PC-9 (cell line): Measurements from ENCODE around the gene OTOP1. TPM values are rescaled to one million over a fixed set of nuclear protein-coding genes. Genes with fewer than 3 reads are reported as not detected.

Source experiments
- BruUV-seq: library from RNA; stranded (reverse); fragments of 400-500 nt; replicated peaks from 2 replicates; lab custom pipeline; 2021; lab: Mats Ljungman, UMichigan
- CTCF ChIA-PET: fragments of 300-600 bp; sonication (Branson Sonifier 250); formaldehyde crosslinking; loops from one replicate; lab custom pipeline; 2022; ENCODE audit warnings: antibody characterized with exemption; lab: Charles Lee
- POLR2A ChIA-PET: fragments of 300-600 bp; sonication (Branson Sonifier 250); formaldehyde crosslinking; loops from one replicate; lab custom pipeline; 2022; ENCODE audit warnings: antibody characterized with exemption; ENCODE audit not compliant: unreplicated experiment; lab: Charles Lee
- DNase-seq, 2 experiments: peaks; one replicate each; pipeline versions ENCODE4 v3.0.0 to v3.0.0-alpha.2; 2015 to 2022; ENCODE audit warnings: mixed read lengths in 1 of 2
- H2AFZ ChIP-seq: fragments of 200-600 bp; sonication (generic); 2 replicates; pipeline ENCODE4 v1.8.1; 2017; ENCODE audit warnings: antibody characterized with exemption
- H3F3A ChIP-seq: fragments of 200-600 bp; sonication (generic); 2 replicates; pipeline ENCODE4 v1.8.1; 2017; ENCODE audit warnings: antibody characterized with exemption, mild to moderate bottlenecking, low read depth; ENCODE audit not compliant: insufficient read depth
- H3K27ac ChIP-seq: fragments of 200-600 bp; sonication (generic); 2 replicates; pipeline ENCODE4 v1.6.1; 2016; ENCODE audit warnings: mixed run types
- H3K27me3 ChIP-seq: fragments of 200-600 bp; sonication (generic); 2 replicates; pipeline ENCODE4 v1.6.1; 2016; ENCODE audit warnings: low read depth, mixed run types; ENCODE audit not compliant: insufficient read depth
- H3K36me3 ChIP-seq: fragments of 200-600 bp; sonication (generic); 2 replicates; pipeline ENCODE4 v1.6.1; 2016; ENCODE audit warnings: low read depth, mixed run types
- H3K4me1 ChIP-seq: fragments of 200-600 bp; sonication (generic); replicated peaks from 2 replicates; pipeline ENCODE4 v1.6.1; 2016; ENCODE audit warnings: mixed run types; ENCODE audit not compliant: insufficient read depth
- H3K4me2 ChIP-seq: fragments of 200-600 bp; sonication (generic); 2 replicates; pipeline ENCODE4 v1.6.1; 2017; ENCODE audit warnings: mixed run types
- H3K4me3 ChIP-seq: fragments of 200-600 bp; sonication (generic); 2 replicates; pipeline ENCODE4 v1.6.1; 2016; ENCODE audit warnings: mixed run types
- H3K79me2 ChIP-seq: fragments of 200-600 bp; sonication (generic); 2 replicates; pipeline ENCODE4 v1.6.1; 2017; ENCODE audit warnings: low read depth, mixed run types
- H3K9me2 ChIP-seq: fragments of 200-600 bp; sonication (generic); 2 replicates; pipeline ENCODE4 v1.8.1; 2017; ENCODE audit warnings: mild to moderate bottlenecking; ENCODE audit not compliant: insufficient read depth
- H3K9me3 ChIP-seq: fragments of 200-600 bp; sonication (generic); 2 replicates; pipeline ENCODE4 v1.8.1; 2016; ENCODE audit warnings: low read depth; ENCODE audit not compliant: insufficient read depth
- H4K20me1 ChIP-seq: fragments of 200-600 bp; sonication (generic); 2 replicates; pipeline ENCODE4 v1.8.1; 2017; ENCODE audit not compliant: insufficient read depth
- EZH2 ChIP-seq: fragments of 200-600 bp; sonication (generic); IDR thresholded peaks from 2 replicates; pipeline ENCODE4 v1.8.0; 2017; ENCODE audit warnings: antibody characterized with exemption, low read depth
- intact Hi-C: fragments of 100-400 bp; cut with micrococcal nuclease; formaldehyde crosslinking; loops from one replicate; pipeline ENCODE4 v1.10.0; 2022; ENCODE audit not compliant: unreplicated experiment
- total RNA-seq: library from RNA; stranded (reverse); gene quantifications from 2 replicates; pipeline ENCODE4 v1.2.3, GENCODE V29; 2021
- TF ChIP-seq, protein P1 (sequence below): fragments of 200-600 bp; sonication (generic); conservative IDR thresholded peaks from 2 replicates; pipeline ENCODE4 v1.6.1; 2017; ENCODE audit warnings: mixed run types, antibody characterized with exemption, mild to moderate bottlenecking, moderate library complexity

The OTOP1 gene
- total RNA-seq, 1 experiment from 2014 or later: not detected

DNA sequence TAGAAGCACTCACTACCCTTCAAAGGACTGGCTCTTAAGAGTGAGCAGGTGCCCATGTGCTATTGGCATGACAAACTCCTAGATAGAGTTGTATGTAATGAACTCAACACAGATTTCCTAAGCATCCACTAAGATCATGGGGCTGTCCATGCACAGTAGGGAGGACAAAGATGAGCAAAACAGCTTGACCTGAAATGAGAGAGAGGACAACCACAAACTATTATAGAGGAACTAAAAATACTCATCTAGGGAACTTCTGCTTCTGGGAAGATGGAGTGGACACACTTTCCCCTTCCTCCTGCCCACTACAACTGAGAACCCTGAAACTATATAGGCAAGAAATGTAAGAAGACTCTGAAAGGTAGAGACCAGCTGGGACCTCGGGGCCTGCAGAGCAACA is 42.0 kb upstream of the OTOP1 start:
- Histone ChIP-seq H3K27me3 (no peaks in the 10 kb centered on the region), H4K20me1 (no peaks in the 10 kb centered on the region), H3K79me2 (no peaks in the 10 kb centered on the region), H3K36me3 (no peaks in the 10 kb centered on the region), H3K9me3 (no peaks in the 10 kb centered on the region), H2AFZ (no peak overlapping the region), H3K27ac (no peak overlapping the region), H3F3A (no peaks in the 10 kb centered on the region), H3K4me1 (no peaks in the 10 kb centered on the region), H3K9me2 (no peaks in the 10 kb centered on the region), H3K4me3 (no peak overlapping the region), H3K4me2 (no peak overlapping the region)
- intact Hi-C loops: no loop called here
- DNase-seq: no peak
- CTCF ChIA-PET: no interaction called here
- POLR2A ChIA-PET: no interaction called here
- no TSS peak for BruUV-seq
- no peak for TF ChIP-seq EZH2
- TF ChIP-seq, protein P1, sequence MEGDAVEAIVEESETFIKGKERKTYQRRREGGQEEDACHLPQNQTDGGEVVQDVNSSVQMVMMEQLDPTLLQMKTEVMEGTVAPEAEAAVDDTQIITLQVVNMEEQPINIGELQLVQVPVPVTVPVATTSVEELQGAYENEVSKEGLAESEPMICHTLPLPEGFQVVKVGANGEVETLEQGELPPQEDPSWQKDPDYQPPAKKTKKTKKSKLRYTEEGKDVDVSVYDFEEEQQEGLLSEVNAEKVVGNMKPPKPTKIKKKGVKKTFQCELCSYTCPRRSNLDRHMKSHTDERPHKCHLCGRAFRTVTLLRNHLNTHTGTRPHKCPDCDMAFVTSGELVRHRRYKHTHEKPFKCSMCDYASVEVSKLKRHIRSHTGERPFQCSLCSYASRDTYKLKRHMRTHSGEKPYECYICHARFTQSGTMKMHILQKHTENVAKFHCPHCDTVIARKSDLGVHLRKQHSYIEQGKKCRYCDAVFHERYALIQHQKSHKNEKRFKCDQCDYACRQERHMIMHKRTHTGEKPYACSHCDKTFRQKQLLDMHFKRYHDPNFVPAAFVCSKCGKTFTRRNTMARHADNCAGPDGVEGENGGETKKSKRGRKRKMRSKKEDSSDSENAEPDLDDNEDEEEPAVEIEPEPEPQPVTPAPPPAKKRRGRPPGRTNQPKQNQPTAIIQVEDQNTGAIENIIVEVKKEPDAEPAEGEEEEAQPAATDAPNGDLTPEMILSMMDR: no peak

DNA sequence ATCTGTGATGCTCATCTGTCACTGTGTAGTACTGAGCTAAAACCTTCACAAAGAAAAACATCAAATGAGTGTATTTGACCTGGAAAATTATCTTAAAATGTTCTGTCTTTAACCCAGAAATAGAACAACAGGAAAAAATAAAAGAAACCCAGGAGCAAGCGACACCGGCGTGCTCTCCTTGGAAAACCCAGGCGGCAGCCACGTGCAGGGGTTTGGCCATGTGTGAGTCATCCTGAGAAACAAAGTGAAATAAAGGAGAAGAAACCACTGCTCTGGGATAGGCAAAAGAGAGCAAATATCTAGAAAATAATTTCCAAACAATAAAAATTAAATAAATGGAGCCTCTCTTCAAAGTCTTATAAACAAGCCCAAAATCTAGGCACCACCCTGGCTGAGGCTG is 41.3 kb upstream of the OTOP1 start:
- H3K27me3 ChIP-seq: no peaks in the 10 kb centered on the region
- H2AFZ ChIP-seq: no peak overlapping the region
- H4K20me1 ChIP-seq: no peaks in the 10 kb centered on the region
- BruUV-seq: no TSS peak
- H3K36me3 ChIP-seq: no peaks in the 10 kb centered on the region
- H3K4me3 ChIP-seq: no peak overlapping the region
- no peaks in the 10 kb centered on the region for H3K4me1 ChIP-seq
- intact Hi-C loops: no loop called here
- no peaks in the 10 kb centered on the region for H3K9me3 ChIP-seq
- no peak overlapping the region for H3K4me2 ChIP-seq
- CTCF ChIA-PET: no interaction called here
- H3K79me2 ChIP-seq: no peaks in the 10 kb centered on the region
- POLR2A ChIA-PET: no interaction called here
- H3F3A ChIP-seq: no peaks in the 10 kb centered on the region
- no peak overlapping the region for H3K27ac ChIP-seq
- no peak for TF ChIP-seq EZH2
- no peak for DNase-seq
- no peaks in the 10 kb centered on the region for H3K9me2 ChIP-seq

DNA sequence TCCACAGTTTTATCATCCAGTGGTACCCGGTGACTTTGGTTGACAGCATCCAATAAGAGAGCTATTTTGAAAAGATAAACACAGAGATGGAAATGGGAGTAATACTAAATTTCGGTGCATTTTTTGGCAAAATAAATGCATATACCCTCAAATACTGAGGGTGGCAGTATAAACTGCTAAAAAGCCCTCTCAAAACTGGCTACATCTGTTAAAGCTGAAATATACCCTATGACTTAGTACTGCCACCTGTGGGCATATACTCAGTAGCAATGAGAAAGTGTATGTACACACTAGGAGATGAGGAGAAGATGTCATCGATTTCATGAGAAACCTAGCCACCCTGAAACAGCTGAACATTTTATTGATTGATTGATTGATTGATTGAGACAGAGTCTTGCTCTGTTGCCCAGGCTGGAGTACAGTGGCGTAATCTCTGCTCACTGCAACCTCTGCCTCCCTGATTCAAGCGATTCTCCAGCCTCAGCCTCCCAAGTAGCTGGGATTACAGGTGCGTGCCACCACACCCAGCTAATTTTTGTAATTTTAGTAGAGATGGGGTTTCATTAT is 33.5 kb upstream of the OTOP1 start:
- DNase-seq: peak in 1 of 2 experiments; percentile 52
- no peaks in the 10 kb centered on the region for H3K36me3 ChIP-seq
- no TSS peak for BruUV-seq
- ChIA-PET CTCF (interaction anchor here (0.7 kb wide), 2 partner anchors 71 to 1738 kb away, joined by 3 to 5 read pairs; no protein-coding TSS in a partner anchor), POLR2A (interaction anchor here (0.7 to 0.9 kb wide), 2 partner anchors 12 kb away, joined by 3 to 4 read pairs; partner anchors contain the start of gene TMEM128)
- peaks cover 9% of the 10 kb centered on the region; the same call in 1 of the 2 replicates for H3K27me3 ChIP-seq
- no peaks in the 10 kb centered on the region for H4K20me1 ChIP-seq
- TF ChIP-seq, protein P1: peak; percentile 55
- no peak for TF ChIP-seq EZH2
- no peaks in the 10 kb centered on the region for H3K9me3 ChIP-seq
- H3K79me2 ChIP-seq: no peaks in the 10 kb centered on the region
- no peak overlapping the region for H2AFZ ChIP-seq
- H3K27ac ChIP-seq: no peak overlapping the region
- peak overlapping the region; percentile 61; the same call in 1 of the 2 replicates for H3K4me2 ChIP-seq
- H3K4me1 ChIP-seq: peaks cover 8% of the 10 kb centered on the region
- intact Hi-C loops: loop anchor here (2.0 to 5.0 kb wide), 2 partner anchors 75 to 172 kb away; no protein-coding TSS in a partner anchor
- H3F3A ChIP-seq: peaks cover 5% of the 10 kb centered on the region; the same call in 1 of the 2 replicates
- no peaks in the 10 kb centered on the region for H3K9me2 ChIP-seq
- H3K4me3 ChIP-seq: no peak overlapping the region
